GM18526 (cell line): ENCODE data around the gene SMAD6.

Source experiments
- POLR2A ChIP-seq: IDR thresholded peaks from 3 replicates; pipeline ENCODE4 v1.6.1; 2011; ENCODE audit not compliant: insufficient read length; ENCODE audit errors: extremely low read depth

The SMAD6 gene

GRCh38 chr15:66748708-66749035 lies 46.6 kb downstream of the SMAD6 start:
- no peak for TF ChIP-seq POLR2A

- TF ChIP-seq POLR2A = no peak
Observed at GRCh38 chr15:66749841-66750575, 48.0 kb downstream of the SMAD6 start.

GRCh38 chr15:66750609-66751008 lies 48.6 kb downstream of the SMAD6 start:
- TF ChIP-seq POLR2A = no peak

GRCh38 chr15:66751579-66751978 lies 49.5 kb downstream of the SMAD6 start:
- no peak for TF ChIP-seq POLR2A

GRCh38 chr15:66752078-66752477 lies 50.0 kb downstream of the SMAD6 start:
- TF ChIP-seq POLR2A = no peak

- TF ChIP-seq POLR2A = no peak
Observed at GRCh38 chr15:66753687-66754377, 51.8 kb downstream of the SMAD6 start.

GRCh38 chr15:66754789-66755188 lies 52.8 kb downstream of the SMAD6 start:
- TF ChIP-seq POLR2A = no peak

- no peak for TF ChIP-seq POLR2A
Observed at GRCh38 chr15:66755298-66756068, 53.4 kb downstream of the SMAD6 start.

GRCh38 chr15:66756295-66756694 lies 54.3 kb downstream of the SMAD6 start:
- no peak for TF ChIP-seq POLR2A

GRCh38 chr15:66757030-66757429 lies 55.0 kb downstream of the SMAD6 start:
- no peak for TF ChIP-seq POLR2A

GRCh38 chr15:66757521-66757920 lies 55.5 kb downstream of the SMAD6 start:
- no peak for TF ChIP-seq POLR2A

- TF ChIP-seq POLR2A = no peak
Observed at GRCh38 chr15:66758844-66759243, 56.8 kb downstream of the SMAD6 start.

GRCh38 chr15:66760097-66760967 lies 58.3 kb downstream of the SMAD6 start:
- TF ChIP-seq POLR2A = no peak

- TF ChIP-seq POLR2A = no peak
Observed at GRCh38 chr15:66760968-66761725, 59.1 kb downstream of the SMAD6 start.
